GM12873 (cell line): Measurements from ENCODE around the gene GPR15LG.

Experiments
- TF ChIP-seq, protein P1 (sequence below): IDR thresholded peaks from 2 replicates; pipeline ENCODE4 v1.5.1; 2012; ENCODE audit warnings: low read depth, mild to moderate bottlenecking, moderate library complexity, low read length, control low read depth; ENCODE audit not compliant: insufficient read depth; ENCODE audit errors: missing control alignments

The GPR15LG gene

DNA sequence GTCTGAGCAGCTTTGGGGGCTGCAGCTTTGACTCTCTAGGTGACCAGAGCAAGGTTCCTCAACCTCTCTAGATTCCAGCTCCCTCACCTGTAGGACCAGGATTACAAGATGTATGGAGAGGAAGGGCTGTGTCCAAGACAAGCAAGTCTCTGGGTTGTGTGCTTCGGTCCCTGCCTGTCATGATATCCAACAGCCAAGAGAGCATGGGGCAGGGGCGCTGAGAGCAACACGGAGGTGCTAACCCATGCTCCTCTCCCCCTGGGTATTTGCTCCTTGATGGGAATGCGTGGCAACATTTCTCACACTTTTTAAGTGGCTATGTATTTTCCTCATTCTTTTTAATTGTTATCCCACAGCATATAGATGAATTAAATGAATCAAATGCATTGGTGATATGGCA lies 31.0 kb downstream of the GPR15LG start:
- TF ChIP-seq, protein P1, sequence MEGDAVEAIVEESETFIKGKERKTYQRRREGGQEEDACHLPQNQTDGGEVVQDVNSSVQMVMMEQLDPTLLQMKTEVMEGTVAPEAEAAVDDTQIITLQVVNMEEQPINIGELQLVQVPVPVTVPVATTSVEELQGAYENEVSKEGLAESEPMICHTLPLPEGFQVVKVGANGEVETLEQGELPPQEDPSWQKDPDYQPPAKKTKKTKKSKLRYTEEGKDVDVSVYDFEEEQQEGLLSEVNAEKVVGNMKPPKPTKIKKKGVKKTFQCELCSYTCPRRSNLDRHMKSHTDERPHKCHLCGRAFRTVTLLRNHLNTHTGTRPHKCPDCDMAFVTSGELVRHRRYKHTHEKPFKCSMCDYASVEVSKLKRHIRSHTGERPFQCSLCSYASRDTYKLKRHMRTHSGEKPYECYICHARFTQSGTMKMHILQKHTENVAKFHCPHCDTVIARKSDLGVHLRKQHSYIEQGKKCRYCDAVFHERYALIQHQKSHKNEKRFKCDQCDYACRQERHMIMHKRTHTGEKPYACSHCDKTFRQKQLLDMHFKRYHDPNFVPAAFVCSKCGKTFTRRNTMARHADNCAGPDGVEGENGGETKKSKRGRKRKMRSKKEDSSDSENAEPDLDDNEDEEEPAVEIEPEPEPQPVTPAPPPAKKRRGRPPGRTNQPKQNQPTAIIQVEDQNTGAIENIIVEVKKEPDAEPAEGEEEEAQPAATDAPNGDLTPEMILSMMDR = no peak

DNA sequence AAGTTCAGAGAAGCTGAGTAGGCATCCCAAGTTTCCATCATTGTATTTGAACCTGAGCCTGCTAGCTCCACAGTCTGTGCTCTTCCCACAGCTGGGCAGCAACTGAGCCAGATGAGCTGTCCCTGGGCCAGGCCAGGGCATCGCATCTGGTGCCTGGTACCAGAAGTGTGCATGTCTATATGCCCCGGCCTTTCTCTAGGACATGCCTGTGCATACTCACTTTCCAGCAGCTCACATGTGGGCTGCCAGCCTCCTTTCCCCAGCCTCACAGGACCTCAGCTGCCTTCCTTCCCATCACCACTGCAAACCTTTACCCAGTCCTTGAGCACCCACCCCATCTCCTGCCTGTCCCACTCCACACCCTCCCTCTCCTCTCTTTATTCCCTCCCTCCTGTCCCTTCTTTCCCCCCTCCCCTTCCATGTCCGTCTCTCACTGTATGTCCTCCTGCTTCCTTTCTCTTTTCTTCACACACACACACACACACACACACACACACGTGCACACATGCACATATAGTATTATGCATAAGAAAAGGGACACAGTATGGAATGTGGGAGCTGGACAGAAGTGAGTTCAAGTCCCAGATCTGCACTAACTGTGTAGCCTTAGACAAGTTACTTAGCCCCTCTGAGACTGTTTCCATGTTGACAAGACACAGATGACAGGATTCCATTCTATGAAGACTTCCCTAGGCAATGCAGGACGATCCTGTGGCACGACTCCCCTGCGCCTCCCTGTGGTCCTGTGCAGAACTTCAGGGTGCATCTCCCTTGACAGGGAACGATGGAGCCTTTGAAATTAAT lies 31.6 kb downstream of the GPR15LG start:
- TF ChIP-seq, protein P1 = peak; percentile 99

DNA sequence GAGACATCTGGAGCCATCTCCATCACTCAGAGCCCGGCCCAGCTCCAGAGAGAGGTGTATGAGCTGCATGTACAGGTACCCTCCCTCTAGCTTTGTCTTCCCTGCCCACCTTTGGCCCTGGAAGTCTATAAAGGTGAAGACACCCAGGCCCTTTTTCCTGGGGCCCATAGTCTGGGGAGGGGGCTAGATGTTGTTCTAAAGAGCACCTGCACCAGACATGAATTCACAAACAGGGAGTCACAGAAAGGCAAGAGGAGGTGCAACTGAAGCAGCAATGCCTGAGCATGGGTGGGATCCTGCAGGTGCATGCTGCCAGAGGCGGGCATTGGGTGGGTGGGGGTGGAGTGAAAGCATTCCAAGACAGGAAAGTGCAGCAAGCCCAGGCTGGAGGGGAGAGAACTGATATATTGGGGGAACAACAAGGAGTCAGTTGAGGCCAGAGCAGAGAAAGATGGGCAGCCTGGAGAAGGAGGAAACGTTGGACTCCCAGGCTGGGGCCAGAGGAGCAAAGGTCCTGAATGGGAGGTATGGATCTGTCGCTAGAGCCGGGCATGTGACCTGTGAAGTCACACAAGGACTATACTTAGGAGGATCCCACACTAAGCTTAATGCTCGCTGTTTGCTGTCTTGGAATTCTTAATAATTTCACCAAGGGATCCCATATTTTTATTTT lies 32.4 kb downstream of the GPR15LG start:
- TF ChIP-seq, protein P1 = no peak

DNA sequence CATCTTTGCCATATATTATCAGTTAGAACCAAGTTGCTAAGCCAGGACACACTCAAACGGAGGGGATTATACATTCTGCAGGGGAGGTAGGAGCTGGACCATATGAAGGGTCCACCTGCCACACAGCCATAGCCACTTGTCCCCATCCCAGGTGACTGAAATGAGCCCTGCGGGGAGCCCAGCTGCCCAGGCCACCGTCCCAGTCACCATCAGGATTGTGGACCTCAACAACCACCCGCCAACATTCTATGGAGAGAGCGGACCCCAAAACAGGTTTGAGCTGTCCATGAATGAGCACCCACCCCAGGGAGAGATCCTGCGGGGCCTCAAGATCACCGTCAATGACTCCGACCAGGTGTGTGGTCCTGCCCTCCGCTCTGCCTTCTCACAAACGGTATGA lies 34.4 kb downstream of the GPR15LG start:
- TF ChIP-seq, protein P1 = no peak

DNA sequence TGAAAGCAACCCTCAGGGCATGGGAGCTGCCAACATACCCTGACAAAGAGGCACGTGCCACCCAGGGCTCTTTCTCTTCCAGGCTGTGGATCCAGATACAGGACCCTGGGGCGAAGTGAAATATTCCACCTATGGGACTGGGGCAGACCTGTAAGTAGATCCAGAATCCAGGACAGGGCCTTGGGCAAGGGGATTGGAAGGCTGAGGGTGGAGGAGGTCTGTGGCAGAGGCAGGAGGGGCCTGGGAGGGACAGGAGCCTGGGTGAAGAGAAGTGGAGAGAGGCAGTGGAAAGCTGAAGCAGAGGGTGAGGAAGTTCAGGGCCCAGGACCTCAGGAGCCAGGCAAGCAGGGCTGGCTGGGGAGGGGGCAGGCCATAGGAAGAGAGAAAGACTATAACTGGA lies 38.0 kb downstream of the GPR15LG start:
- TF ChIP-seq, protein P1 = no peak

DNA sequence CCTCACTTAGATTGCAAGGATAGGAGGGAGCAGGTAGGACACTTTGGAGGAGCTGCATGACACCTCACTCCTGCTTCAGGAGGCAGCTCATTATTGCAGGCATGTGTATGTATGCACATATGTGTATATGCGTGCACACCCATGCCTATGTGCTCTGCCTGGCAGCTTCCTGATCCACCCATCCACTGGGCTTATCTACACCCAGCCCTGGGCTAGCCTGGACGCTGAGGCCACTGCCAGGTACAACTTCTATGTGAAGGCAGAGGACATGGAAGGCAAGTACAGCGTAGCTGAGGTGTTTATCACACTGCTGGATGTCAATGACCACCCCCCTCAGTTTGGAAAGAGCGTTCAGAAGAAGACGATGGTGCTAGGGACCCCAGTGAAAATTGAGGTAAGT lies 38.4 kb downstream of the GPR15LG start:
- TF ChIP-seq, protein P1 = no peak

DNA sequence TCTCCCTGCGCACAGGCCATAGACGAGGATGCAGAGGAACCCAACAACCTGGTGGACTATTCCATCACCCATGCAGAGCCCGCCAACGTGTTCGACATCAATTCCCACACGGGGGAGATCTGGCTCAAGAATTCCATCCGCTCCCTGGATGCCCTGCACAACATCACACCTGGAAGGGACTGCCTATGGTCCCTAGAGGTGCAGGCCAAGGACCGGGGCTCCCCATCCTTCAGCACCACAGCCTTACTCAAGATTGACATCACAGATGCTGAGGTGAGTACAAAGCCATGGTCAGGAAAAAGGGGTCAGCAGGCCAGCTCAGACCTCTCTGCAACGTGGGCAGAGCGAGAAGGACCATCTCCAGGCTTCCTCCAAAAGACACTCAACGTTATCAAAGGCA lies 39.5 kb downstream of the GPR15LG start:
- TF ChIP-seq, protein P1 = no peak
